HG02970 (cell line): Measurements from ENCODE around the gene UPK3A.
"Not testable (repeated sequence)": the region's sequence is repeated elsewhere in the genome, so short reads cannot be mapped to it uniquely, and the experiment has no call there.

Experiments used
- ATAC-seq: cut with Tn5 transposase; IDR thresholded peaks from one replicate; pipeline ENCODE4 v1.9.1; 2021; ENCODE audit warnings: mild to moderate bottlenecking, moderate library complexity, moderate number of reproducible peaks; ENCODE audit not compliant: unreplicated experiment, low FRiP score

The UPK3A gene

GRCh38 chr22:45278125-45278524 is 6.6 kb upstream of the UPK3A start:
- no peak for ATAC-seq

GRCh38 chr22:45280587-45280980 is 4.2 kb upstream of the UPK3A start:
- ATAC-seq = no peak

GRCh38 chr22:45281010-45281409 is 3.7 kb upstream of the UPK3A start:
- no peak for ATAC-seq

GRCh38 chr22:45285263-45286058 is 712 bp downstream of the UPK3A start:
- ATAC-seq = no peak

- ATAC-seq = no peak
These were observed 2.3 kb downstream of the UPK3A start for GRCh38 chr22:45286854-45287551.

GRCh38 chr22:45290410-45290936 is 5.7 kb downstream of the UPK3A start:
- no peak for ATAC-seq

- no peak for ATAC-seq
These were observed 6.5 kb downstream of the UPK3A start for GRCh38 chr22:45291061-45291930.

GRCh38 chr22:45291931-45292290 is 7.2 kb downstream of the UPK3A start:
- no peak for ATAC-seq

- no peak for ATAC-seq
These were observed 8.1 kb downstream of the UPK3A start for GRCh38 chr22:45292731-45293442.

GRCh38 chr22:45294030-45294429 is 9.3 kb downstream of the UPK3A start:
- no peak for ATAC-seq

- not testable (repeated sequence) for ATAC-seq
These were observed 10.3 kb downstream of the UPK3A start for GRCh38 chr22:45295004-45295403.

GRCh38 chr22:45295492-45295891 is 10.7 kb downstream of the UPK3A start:
- ATAC-seq = no peak

GRCh38 chr22:45296628-45297297 is 12.0 kb downstream of the UPK3A start:
- no peak for ATAC-seq

GRCh38 chr22:45298934-45299505 is 14.3 kb downstream of the UPK3A start:
- ATAC-seq = no peak

GRCh38 chr22:45302751-45303150 is 18.0 kb downstream of the UPK3A start:
- ATAC-seq = no peak

GRCh38 chr22:45303181-45303580 is 18.4 kb downstream of the UPK3A start:
- ATAC-seq = no peak

GRCh38 chr22:45304971-45305370 is 20.2 kb downstream of the UPK3A start:
- ATAC-seq = no peak

- ATAC-seq = no peak
These were observed 20.8 kb downstream of the UPK3A start for GRCh38 chr22:45305456-45306075.

- no peak for ATAC-seq
These were observed 21.4 kb downstream of the UPK3A start for GRCh38 chr22:45306139-45306538.
